K562 (cell line): Measurements from ENCODE around the gene PHF10. TPM values are rescaled to one million over a fixed set of nuclear protein-coding genes. Genes with fewer than 3 reads are reported as not detected.

Source experiments
- AFF4 ChIP-seq: sonication (generic); formaldehyde crosslinking; IDR thresholded peaks from 2 replicates; pipeline ENCODE4 v1.8.0; 2023; ENCODE audit warnings: mild to moderate bottlenecking, missing genetic modification reagents
- ELF1 ChIP-seq: fragments of 200-800 bp; sonication (Bioruptor generic); IDR thresholded peaks from 2 replicates; pipeline ENCODE4 v1.6.1; 2016; ENCODE audit warnings: missing genetic modification characterization, missing compliant biosample characterization
- GMEB1 ChIP-seq: fragments of 250-450 bp; sonication (Bioruptor Pico); IDR thresholded peaks from 2 replicates; pipeline ENCODE4 v1.4.0; 2020; ENCODE audit warnings: mild to moderate bottlenecking
- HDAC6 ChIP-seq: IDR thresholded peaks from 2 replicates; pipeline ENCODE4 v1.6.1; 2012; ENCODE audit warnings: low read depth, mild to moderate bottlenecking, control low read depth, inconsistent platforms, low read length, moderate library complexity
- IFI16 ChIP-seq: fragments of 250-450 bp; sonication (Bioruptor Pico); IDR thresholded peaks from 2 replicates; pipeline ENCODE4 v2.1.2; 2022; ENCODE audit warnings: mild to moderate bottlenecking, inconsistent platforms
- MAZ ChIP-seq, 2 experiments: fragments of 450-650 bp in 1 of 2; sonication (generic) in 1 of 2; formaldehyde crosslinking; IDR thresholded peaks in 1 of 2; conservative IDR thresholded peaks in 1 of 2; 2 replicates each; pipeline versions ENCODE4 v1.4.0 to v1.5.0; 2020; ENCODE audit warnings: mild to moderate bottlenecking in 1 of 2, missing genetic modification reagents in 1 of 2
- NR1H2 ChIP-seq: sonication (generic); formaldehyde crosslinking; IDR thresholded peaks from 2 replicates; pipeline ENCODE4 v1.4.0; 2020; ENCODE audit warnings: mild to moderate bottlenecking, missing genetic modification reagents
- SUPT5H ChIP-seq: fragments of 450-650 bp; IDR thresholded peaks from 2 replicates; pipeline ENCODE4 v1.6.1; 2016
- TSC22D4 ChIP-seq: fragments of 450-650 bp; IDR thresholded peaks from 2 replicates; pipeline ENCODE4 v1.6.1; 2016; ENCODE audit warnings: missing genetic modification characterization, missing biosample characterization, control low read depth
- ZBTB17 ChIP-seq: fragments of 450-650 bp; formaldehyde crosslinking; IDR thresholded peaks from 2 replicates; pipeline ENCODE4 v1.4.0; 2020; ENCODE audit warnings: mild to moderate bottlenecking
- ZNF23 ChIP-seq: fragments of 250-450 bp; sonication (Bioruptor Pico); IDR thresholded peaks from 2 replicates; pipeline ENCODE4 v1.4.0; 2020; ENCODE audit warnings: mild to moderate bottlenecking
- ZNF311 ChIP-seq: fragments of 250-450 bp; sonication (Bioruptor Pico); IDR thresholded peaks from 2 replicates; pipeline ENCODE4 v1.4.0; 2020; ENCODE audit warnings: mild to moderate bottlenecking, moderate library complexity
- ZNF324 ChIP-seq: fragments of 250-450 bp; sonication (Bioruptor Pico); IDR thresholded peaks from 2 replicates; pipeline ENCODE4 v1.4.0; 2020; ENCODE audit warnings: mild to moderate bottlenecking
- ZNF512 ChIP-seq: IDR thresholded peaks from 2 replicates; pipeline ENCODE4 v1.6.1; 2016; ENCODE audit warnings: missing genetic modification characterization, missing compliant biosample characterization
- ZNF75A ChIP-seq: fragments of 450-650 bp; formaldehyde crosslinking; IDR thresholded peaks from 2 replicates; pipeline ENCODE4 v1.4.0; 2020; ENCODE audit warnings: mild to moderate bottlenecking
- ZNF785 ChIP-seq: fragments of 250-450 bp; sonication (Bioruptor Pico); IDR thresholded peaks from 2 replicates; pipeline ENCODE4 v1.4.0; 2020; ENCODE audit warnings: mild to moderate bottlenecking
- polyA plus RNA-seq, 8 experiments: library from polyadenylated mRNA; depleted of rRNA in 4 of 8; stranded (reverse) in 5 of 8; unstranded in 3 of 8; fragments of >200 nt; fragmentation: Nextera tagmentation in 2 of 8; fragmentation: Illumina TruSeq in 1 of 8; extraction: Ambion mirVana in 2 of 8; extraction: Trizol in 1 of 8; gene quantifications; 2 replicates each; pipeline versions ENCODE4 v1.2.1 to v1.2.3, GENCODE V29; 2011 to 2014; ENCODE audit warnings: inconsistent platforms in 1 of 8, missing spikeins in 1 of 8
- total RNA-seq, 7 experiments: library from RNA; depleted of rRNA in 6 of 7; stranded (reverse); fragments of >200 nt in 6 of 7; fragmentation: Illumina TruSeq in 2 of 7; extraction: Trizol in 2 of 7; gene quantifications; 2 replicates each; pipeline versions ENCODE4 v1.2.1 to v1.2.3, GENCODE V29; 2011 to 2021; ENCODE audit warnings: low replicate concordance in 1 of 7
- TF ChIP-seq, protein P1 (sequence below): fragments of 450-650 bp; IDR thresholded peaks from one replicate; pipeline ENCODE4 v1.6.1; 2018; ENCODE audit warnings: mild to moderate bottlenecking, moderate library complexity; ENCODE audit not compliant: partially characterized antibody

The PHF10 gene
- total and polyA plus RNA-seq, 9 of the 15 experiments (the other 6 are each of a cell fraction or from before 2014, with no cell fraction given): 23.9 to 88.9 (median 46.0) TPM

DNA sequence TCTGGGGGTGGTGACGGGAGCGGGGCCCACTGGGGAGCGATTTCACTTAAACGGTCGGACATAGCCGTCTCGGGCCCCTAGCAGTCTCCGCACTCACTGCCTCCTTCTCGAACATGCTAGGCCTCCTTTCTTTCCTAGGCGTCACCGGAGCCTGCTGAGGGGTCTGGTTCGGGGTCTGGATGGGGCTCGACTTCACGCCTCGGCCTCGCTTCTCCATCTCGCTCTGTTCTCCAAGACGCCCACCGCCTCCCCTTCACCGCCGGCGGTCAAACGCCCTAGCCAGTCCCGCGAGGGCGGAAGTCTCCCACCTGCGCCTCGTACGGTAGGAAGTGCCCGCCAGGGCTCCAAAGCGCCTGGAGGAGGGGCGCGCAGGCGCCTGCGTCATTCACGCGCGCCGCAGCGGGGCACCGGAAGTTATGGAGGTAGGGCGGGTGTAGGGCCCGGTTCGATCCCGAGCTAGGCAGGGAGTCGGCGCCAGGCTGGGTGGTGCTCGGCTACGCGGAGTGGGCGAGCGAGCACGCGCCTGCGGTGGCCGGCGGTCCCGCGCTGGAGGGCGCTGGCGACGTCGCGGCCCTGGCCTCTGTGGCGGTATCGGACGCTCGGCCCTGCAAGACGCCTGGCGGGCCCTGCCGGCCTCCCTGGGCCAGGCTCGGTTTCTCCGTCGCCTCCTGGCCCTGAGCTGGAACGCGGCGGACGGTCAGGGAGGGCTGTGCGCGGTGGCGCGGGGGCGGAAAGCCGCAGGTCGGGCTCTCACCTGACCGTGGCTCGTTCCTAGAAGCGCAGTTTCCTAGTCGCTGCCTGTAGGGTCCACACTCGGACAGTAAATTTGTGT lies 27.2 kb upstream of the PHF10 start, which contains the start of the genes DYNLT2 and ERMARD (continued):
- TF ChIP-seq ZNF75A (CRISPR knock-in tag): no peak
- TF ChIP-seq HDAC6: 0 out of 2 replicates have a peak, but pooled peaks have one; percentile 46
- TF ChIP-seq SUPT5H: peak; percentile 99
- no peak for TF ChIP-seq IFI16 (CRISPR knock-in tag)
- TF ChIP-seq GMEB1 (CRISPR knock-in tag): peak; percentile 71
- peak; percentile 88; the same call in 1 of the 2 replicates for TF ChIP-seq AFF4 (CRISPR knock-in tag)
- TF ChIP-seq, protein P1, sequence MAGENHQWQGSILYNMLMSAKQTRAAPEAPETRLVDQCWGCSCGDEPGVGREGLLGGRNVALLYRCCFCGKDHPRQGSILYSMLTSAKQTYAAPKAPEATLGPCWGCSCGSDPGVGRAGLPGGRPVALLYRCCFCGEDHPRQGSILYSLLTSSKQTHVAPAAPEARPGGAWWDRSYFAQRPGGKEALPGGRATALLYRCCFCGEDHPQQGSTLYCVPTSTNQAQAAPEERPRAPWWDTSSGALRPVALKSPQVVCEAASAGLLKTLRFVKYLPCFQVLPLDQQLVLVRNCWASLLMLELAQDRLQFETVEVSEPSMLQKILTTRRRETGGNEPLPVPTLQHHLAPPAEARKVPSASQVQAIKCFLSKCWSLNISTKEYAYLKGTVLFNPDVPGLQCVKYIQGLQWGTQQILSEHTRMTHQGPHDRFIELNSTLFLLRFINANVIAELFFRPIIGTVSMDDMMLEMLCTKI: no peak
- no peak for TF ChIP-seq TSC22D4 (tag)
- no peak for TF ChIP-seq ZNF311 (CRISPR knock-in tag)
- TF ChIP-seq ZNF23 (CRISPR knock-in tag): no peak
- TF ChIP-seq ZNF512: no peak
- peak; percentile 26; the same call in 1 of the 2 replicates for TF ChIP-seq NR1H2
- TF ChIP-seq ZNF785 (CRISPR knock-in tag): no peak
- TF ChIP-seq ELF1: peak; percentile 99
- TF ChIP-seq ZNF324: 0 out of 2 replicates have a peak, but pooled peaks have one; percentile 13
- TF ChIP-seq MAZ (CRISPR knock-in tag; conservative IDR thresholded peaks at IDR 0.05 in 1 of 2, IDR thresholded peaks at IDR 0.05 in 1 of 2): peak; percentile 93 to 94
- TF ChIP-seq ZBTB17 (CRISPR knock-in tag): peak; percentile 68; the same call in 1 of the 2 replicates
